MCF 10A (cell line): ENCODE measurements around the gene ZNF618. TPM values are rescaled to one million over a fixed set of nuclear protein-coding genes. Genes with fewer than 3 reads are reported as not detected.

Source experiments
- BruUV-seq: library from RNA; stranded (reverse); fragments of 400-500 nt; replicated peaks from 2 replicates; lab custom pipeline; 2021; lab: Mats Ljungman, UMichigan
- CTCF ChIA-PET: fragments of 300-600 bp; sonication (Branson Sonifier 250); formaldehyde crosslinking; extraction: SDS; loops from one replicate; lab custom pipeline; 2021; ENCODE audit warnings: antibody characterized with exemption, inconsistent platforms; lab: Yijun Ruan, JAX
- POLR2A ChIA-PET: fragments of 300-600, 350-650 bp; sonication (Branson Sonifier 250); formaldehyde crosslinking; extraction: SDS; loops from one replicate; lab custom pipeline; 2020; ENCODE audit warnings: antibody characterized with exemption, inconsistent platforms; lab: Yijun Ruan, JAX
- DNase-seq: peaks from one replicate; pipeline ENCODE4 v3.0.0-alpha.2; 2018; ENCODE audit not compliant: unreplicated experiment
- H3K27ac Mint-ChIP-seq: one replicate; pipeline ENCODE4 v1.8.0; 2022; ENCODE audit warnings: mild to moderate bottlenecking, low read depth, mixed read lengths; ENCODE audit not compliant: unreplicated experiment
- H3K27me3 Mint-ChIP-seq: one replicate; pipeline ENCODE4 v1.8.0; 2022; ENCODE audit warnings: mixed read lengths; ENCODE audit not compliant: insufficient read depth, unreplicated experiment
- H3K36me3 Mint-ChIP-seq: one replicate; pipeline ENCODE4 v1.8.0; 2022; ENCODE audit warnings: mild to moderate bottlenecking, moderate library complexity, mixed read lengths; ENCODE audit not compliant: insufficient read depth, unreplicated experiment
- H3K4me1 Mint-ChIP-seq: one replicate; pipeline ENCODE4 v1.8.0; 2022; ENCODE audit warnings: mixed read lengths; ENCODE audit not compliant: insufficient read depth, unreplicated experiment
- H3K4me3 Mint-ChIP-seq: one replicate; pipeline ENCODE4 v1.8.0; 2022; ENCODE audit warnings: mild to moderate bottlenecking, moderate library complexity, mixed read lengths; ENCODE audit not compliant: unreplicated experiment
- H3K9me3 Mint-ChIP-seq: one replicate; pipeline ENCODE4 v1.8.0; 2022; ENCODE audit warnings: mixed read lengths; ENCODE audit not compliant: unreplicated experiment
- intact Hi-C: fragments of 100-400 bp; cut with micrococcal nuclease; formaldehyde crosslinking; loops from 2 replicates; pipeline ENCODE4 v1.14.1; 2022
- total RNA-seq: library from RNA; stranded (reverse); gene quantifications from 2 replicates; pipeline ENCODE4 v1.2.3, GENCODE V29; 2022
- TF ChIP-seq, protein P1 (sequence below): fragments of 200-600 bp; IDR thresholded peaks from one replicate; pipeline ENCODE4 v1.8.0; 2022; ENCODE audit warnings: antibody characterized with exemption, mild to moderate bottlenecking; ENCODE audit not compliant: unreplicated experiment

ZNF618 gene
- total RNA-seq, 1 experiment from 2014 or later: 4.8 TPM

DNA sequence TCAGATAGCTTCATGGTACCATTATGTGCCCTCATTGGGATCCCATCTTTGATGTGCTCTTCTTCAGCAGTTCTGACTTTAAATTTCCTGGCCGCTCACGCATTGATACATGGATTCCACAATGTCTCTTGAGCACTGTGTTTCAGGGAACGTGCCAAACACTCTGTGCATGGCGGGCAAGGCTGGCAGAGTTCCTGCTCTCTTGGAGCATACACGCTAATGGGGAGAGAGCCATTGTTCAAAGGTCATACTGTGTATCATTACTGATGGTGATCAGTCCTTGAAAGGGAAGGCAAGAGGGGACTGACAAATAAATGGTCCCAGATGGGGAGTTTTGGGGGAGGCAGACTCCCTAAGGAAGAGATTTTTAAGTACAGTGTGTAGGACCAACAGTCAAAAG lies 149.7 kb downstream of the ZNF618 start:
- Mint-ChIP-seq H3K9me3 (peaks cover 17% of the 10 kb centered on the region), H3K4me3 (no peak overlapping the region), H3K36me3 (no peaks in the 10 kb centered on the region), H3K4me1 (no peaks in the 10 kb centered on the region), H3K27ac (peak overlapping the region; percentile 24), H3K27me3 (no peaks in the 10 kb centered on the region)
- TF ChIP-seq, protein P1, sequence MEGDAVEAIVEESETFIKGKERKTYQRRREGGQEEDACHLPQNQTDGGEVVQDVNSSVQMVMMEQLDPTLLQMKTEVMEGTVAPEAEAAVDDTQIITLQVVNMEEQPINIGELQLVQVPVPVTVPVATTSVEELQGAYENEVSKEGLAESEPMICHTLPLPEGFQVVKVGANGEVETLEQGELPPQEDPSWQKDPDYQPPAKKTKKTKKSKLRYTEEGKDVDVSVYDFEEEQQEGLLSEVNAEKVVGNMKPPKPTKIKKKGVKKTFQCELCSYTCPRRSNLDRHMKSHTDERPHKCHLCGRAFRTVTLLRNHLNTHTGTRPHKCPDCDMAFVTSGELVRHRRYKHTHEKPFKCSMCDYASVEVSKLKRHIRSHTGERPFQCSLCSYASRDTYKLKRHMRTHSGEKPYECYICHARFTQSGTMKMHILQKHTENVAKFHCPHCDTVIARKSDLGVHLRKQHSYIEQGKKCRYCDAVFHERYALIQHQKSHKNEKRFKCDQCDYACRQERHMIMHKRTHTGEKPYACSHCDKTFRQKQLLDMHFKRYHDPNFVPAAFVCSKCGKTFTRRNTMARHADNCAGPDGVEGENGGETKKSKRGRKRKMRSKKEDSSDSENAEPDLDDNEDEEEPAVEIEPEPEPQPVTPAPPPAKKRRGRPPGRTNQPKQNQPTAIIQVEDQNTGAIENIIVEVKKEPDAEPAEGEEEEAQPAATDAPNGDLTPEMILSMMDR: no peak
- CTCF ChIA-PET: interaction anchor here (0.6 to 1.5 kb wide), 3 partner anchors 35 to 110 kb away, joined by 3 to 4 read pairs (median 3); no protein-coding TSS in a partner anchor
- intact Hi-C loops: no loop called here
- BruUV-seq: no TSS peak
- DNase-seq: no peak
- POLR2A ChIA-PET: no interaction called here

DNA sequence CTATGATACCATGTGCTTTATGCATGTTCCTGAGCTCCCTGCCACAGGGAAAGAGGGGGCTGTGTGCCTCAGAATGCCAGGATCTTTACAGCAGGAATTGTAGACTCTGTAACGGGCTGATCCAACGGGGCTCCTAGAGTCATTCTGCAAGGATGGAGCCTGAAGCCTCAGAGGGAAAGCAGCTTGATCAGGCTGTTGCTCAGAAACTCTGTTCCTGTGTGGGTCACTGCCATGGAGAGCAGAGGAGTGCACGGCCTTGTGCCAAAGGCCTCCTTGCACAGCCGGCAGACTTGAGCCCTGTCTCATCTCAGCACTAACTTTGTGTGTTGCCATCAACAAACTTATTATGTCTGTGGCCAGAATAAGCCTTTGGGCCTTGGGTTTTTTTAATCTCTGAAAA lies 150.2 kb downstream of the ZNF618 start:
- H3K4me1 Mint-ChIP-seq: no peaks in the 10 kb centered on the region
- peaks cover 16% of the 10 kb centered on the region for H3K9me3 Mint-ChIP-seq
- CTCF ChIA-PET: interaction anchor here (0.6 to 1.5 kb wide), 2 partner anchors 35 to 56 kb away, joined by 3 to 4 read pairs; no protein-coding TSS in a partner anchor
- H3K36me3 Mint-ChIP-seq: no peaks in the 10 kb centered on the region
- DNase-seq: no peak
- intact Hi-C loops: no loop called here
- POLR2A ChIA-PET: interaction anchor here (0.8 kb wide), 1 partner anchor 9 kb away, joined by 3 read pairs; no protein-coding TSS in a partner anchor
- BruUV-seq: no TSS peak
- no peaks in the 10 kb centered on the region for H3K27me3 Mint-ChIP-seq
- TF ChIP-seq, protein P1: no peak
- H3K4me3 Mint-ChIP-seq: no peak overlapping the region
- H3K27ac Mint-ChIP-seq: peak overlapping the region; percentile 24

DNA sequence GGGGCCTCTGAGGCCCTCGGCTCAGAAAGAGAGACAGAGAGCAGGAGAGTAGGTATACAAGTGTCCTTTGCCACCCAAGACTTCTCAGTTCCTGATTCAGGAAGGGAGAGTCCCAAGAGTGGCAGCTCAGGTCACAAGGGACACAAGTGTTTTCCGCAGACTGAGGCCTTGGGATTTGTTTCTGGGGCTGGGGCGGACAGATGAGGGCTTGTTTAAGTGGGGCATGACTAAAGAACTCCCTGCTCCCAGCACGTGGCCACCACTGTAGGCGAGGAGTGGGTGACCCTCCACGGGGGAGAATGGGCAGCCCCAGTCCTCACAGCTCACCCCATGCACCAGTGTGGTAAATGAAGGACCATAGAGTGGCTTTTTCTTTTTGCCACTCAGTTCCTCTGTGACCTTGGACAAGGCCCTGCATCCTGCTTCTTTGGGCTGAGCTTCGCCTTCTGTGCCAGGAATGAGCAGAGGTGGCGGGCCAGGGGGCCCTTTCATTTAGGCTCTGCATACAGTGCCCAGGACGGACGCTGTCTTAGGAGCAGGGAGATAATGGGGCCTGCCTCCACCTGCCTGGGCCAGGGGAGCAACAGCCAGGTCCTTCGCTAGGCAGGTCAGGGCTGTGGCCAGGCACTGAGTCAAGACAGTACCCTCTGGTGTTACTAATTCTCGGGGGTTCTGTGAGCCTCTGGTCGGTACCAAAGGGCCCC lies 151.2 kb downstream of the ZNF618 start:
- intact Hi-C loops: no loop called here
- no peak for DNase-seq
- TF ChIP-seq, protein P1: no peak
- BruUV-seq: no TSS peak
- Mint-ChIP-seq H3K36me3 (no peaks in the 10 kb centered on the region), H3K4me3 (no peak overlapping the region), H3K27me3 (no peaks in the 10 kb centered on the region), H3K9me3 (peaks cover 10% of the 10 kb centered on the region), H3K27ac (no peak overlapping the region), H3K4me1 (no peaks in the 10 kb centered on the region)
- POLR2A ChIA-PET: no interaction called here
- CTCF ChIA-PET: interaction anchor here (0.9 kb wide), 1 partner anchor 11 kb away, joined by 3 read pairs; no protein-coding TSS in a partner anchor

DNA sequence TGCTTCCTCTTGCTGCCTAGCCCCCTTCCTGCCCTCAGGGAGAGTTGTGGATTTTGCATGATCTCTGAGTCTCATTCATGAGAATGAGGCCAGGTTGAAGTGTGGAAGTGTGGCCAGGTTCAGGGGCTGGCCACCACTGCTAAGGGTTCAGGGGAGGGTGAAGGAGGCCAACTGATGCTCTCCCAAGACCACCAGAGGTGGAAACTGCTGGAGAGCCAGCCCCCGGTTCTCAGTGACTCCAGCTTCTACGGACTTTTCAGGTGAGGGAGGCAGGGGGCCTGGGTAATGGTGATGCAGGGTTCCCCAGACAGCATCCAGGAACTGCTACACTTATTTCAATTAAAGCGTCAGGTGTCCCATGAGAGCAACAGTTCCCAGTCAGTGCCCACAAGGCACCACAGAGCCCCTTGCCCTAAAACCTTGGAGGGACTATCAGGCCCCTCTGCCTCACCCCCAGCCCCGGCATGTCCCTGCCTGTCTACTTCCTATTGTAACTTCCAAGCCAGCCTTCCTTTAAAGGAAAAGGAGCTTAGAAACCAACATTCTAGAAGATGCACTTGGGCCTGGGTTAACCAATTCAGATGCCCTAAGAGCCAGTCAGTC lies 151.9 kb downstream of the ZNF618 start:
- TF ChIP-seq, protein P1: no peak
- Mint-ChIP-seq H3K36me3 (peaks cover 6% of the 10 kb centered on the region), H3K27me3 (no peaks in the 10 kb centered on the region), H3K4me1 (no peaks in the 10 kb centered on the region), H3K27ac (no peak overlapping the region), H3K9me3 (peaks cover 10% of the 10 kb centered on the region), H3K4me3 (no peak overlapping the region)
- no peak for DNase-seq
- POLR2A ChIA-PET: no interaction called here
- BruUV-seq: no TSS peak
- intact Hi-C loops: no loop called here
- CTCF ChIA-PET: interaction anchor here (0.9 kb wide), 1 partner anchor 11 kb away, joined by 3 read pairs; no protein-coding TSS in a partner anchor
